ENCODE results near the gene TREML2. TPM values are rescaled to one million over a fixed set of nuclear protein-coding genes. Genes with fewer than 3 reads are reported as not detected.

The TREML2 gene
- total and polyA plus RNA-seq, 2 of the 13 experiments (the other 11 are each of a cell fraction or from before 2014, with no cell fraction given) = not detected

- CTCF ChIA-PET (ENCODE audit: low intra/inter-chr PET ratio, low total read pairs) = interaction anchor here (2.8 kb wide), 1 partner anchor 89 kb away, joined by 19 read pairs; no protein-coding TSS in a partner anchor
- H3K4me1 ChIP-seq (ENCODE audit: insufficient read depth, low read length) = peaks cover 11% of the 10 kb centered on the region
- ATAC-seq = no peak
- FAIRE-seq = no peak
- DNase-seq (ENCODE audit: low spot score) = no peak
- H3K27me3 ChIP-seq (ENCODE audit: control insufficient read depth in 1 of 2, insufficient read depth in 2 of 2, low read length in 2 of 2) = peaks cover 5 to 23% of the 10 kb centered on the region in 2 experiments; a peak in 4 of 5 replicates
- no peak overlapping the region for H3K4me3 ChIP-seq (replicated peaks in 1 of 3; ENCODE audit: insufficient read depth in 1 of 3, low read depth in 2 of 3, low read length in 3 of 3)
- no peak overlapping the region for H3K9ac ChIP-seq (ENCODE audit: insufficient read depth, low read depth, low read length)
- no peaks in the 10 kb centered on the region for H3K9me3 ChIP-seq (ENCODE audit: low read length)
- 0% methylated on average over 1 of the region's 1 CpG for WGBS (ENCODE audit: low lambda C conversion rate)
- no peak overlapping the region for H2AFZ ChIP-seq (ENCODE audit: low read length)
- H4K20me1 ChIP-seq (ENCODE audit: insufficient read depth, low read length) = no peaks in the 10 kb centered on the region
- no TSS peak for BruUV-seq (replicated peaks)
- no peaks in the 10 kb centered on the region for H3K79me2 ChIP-seq (ENCODE audit: insufficient read depth, low read length)
- intact Hi-C loops (cut with micrococcal nuclease; ENCODE audit: unreplicated experiment) (no loop called here), in situ Hi-C loops (cut with HindIII; ENCODE audit: extremely low pct_ligation_motif_present, low pct_unique_long_range_greater_than_20kb) (loop anchor here (5.0 kb wide), 1 partner anchor 89 kb away; no protein-coding TSS in a partner anchor)
- no peak overlapping the region for H3K27ac ChIP-seq (ENCODE audit: extremely low read length, insufficient read depth, low read length)
- POLR2A ChIA-PET = interaction anchor here (0.8 kb wide), 1 partner anchor 109 kb away, joined by 3 read pairs; the partner anchor contains the start of genes NFYA and OARD1
- H3K36me3 ChIP-seq (replicated peaks in 1 of 2; ENCODE audit: control insufficient read depth in 1 of 2, insufficient read depth in 2 of 2, low read length in 2 of 2) = no peaks in the 10 kb centered on the region
- no peak overlapping the region for H3K4me2 ChIP-seq (ENCODE audit: low read depth, low read length)
- TF ChIP-seq ZBTB40 (IDR thresholded peaks at IDR 0.05) (no peak), ZBTB40 (CRISPR knock-in tag; IDR thresholded peaks at IDR 0.05) (no peak), UBTF (CRISPR knock-in tag; IDR thresholded peaks at IDR 0.05) (no peak), KLF9 (CRISPR knock-in tag; IDR thresholded peaks at IDR 0.05; ENCODE audit: low read depth) (no peak), TMF1 (CRISPR knock-in tag; IDR thresholded peaks at IDR 0.05; ENCODE audit: low read depth) (no peak), ZNF256 (CRISPR knock-in tag; conservative IDR thresholded peaks at IDR 0.05) (no peak), ZNF674 (CRISPR knock-in tag; IDR thresholded peaks at IDR 0.05; ENCODE audit: low read depth) (no peak), KDM5B (CRISPR knock-in tag; IDR thresholded peaks at IDR 0.05; ENCODE audit: borderline replicate concordance) (no peak), KAT2B (IDR thresholded peaks at IDR 0.05; ENCODE audit: borderline replicate concordance, low read depth, low read length) (no peak), ZNF792 (CRISPR knock-in tag; IDR thresholded peaks at IDR 0.05) (no peak)
- TF ChIP-seq, protein P1, sequence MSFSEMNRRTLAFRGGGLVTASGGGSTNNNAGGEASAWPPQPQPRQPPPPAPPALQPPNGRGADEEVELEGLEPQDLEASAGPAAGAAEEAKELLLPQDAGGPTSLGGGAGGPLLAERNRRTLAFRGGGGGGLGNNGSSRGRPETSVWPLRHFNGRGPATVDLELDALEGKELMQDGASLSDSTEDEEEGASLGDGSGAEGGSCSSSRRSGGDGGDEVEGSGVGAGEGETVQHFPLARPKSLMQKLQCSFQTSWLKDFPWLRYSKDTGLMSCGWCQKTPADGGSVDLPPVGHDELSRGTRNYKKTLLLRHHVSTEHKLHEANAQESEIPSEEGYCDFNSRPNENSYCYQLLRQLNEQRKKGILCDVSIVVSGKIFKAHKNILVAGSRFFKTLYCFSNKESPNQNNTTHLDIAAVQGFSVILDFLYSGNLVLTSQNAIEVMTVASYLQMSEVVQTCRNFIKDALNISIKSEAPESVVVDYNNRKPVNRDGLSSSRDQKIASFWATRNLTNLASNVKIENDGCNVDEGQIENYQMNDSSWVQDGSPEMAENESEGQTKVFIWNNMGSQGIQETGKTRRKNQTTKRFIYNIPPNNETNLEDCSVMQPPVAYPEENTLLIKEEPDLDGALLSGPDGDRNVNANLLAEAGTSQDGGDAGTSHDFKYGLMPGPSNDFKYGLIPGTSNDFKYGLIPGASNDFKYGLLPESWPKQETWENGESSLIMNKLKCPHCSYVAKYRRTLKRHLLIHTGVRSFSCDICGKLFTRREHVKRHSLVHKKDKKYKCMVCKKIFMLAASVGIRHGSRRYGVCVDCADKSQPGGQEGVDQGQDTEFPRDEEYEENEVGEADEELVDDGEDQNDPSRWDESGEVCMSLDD (CRISPR knock-in tag; IDR thresholded peaks at IDR 0.05; ENCODE audit: borderline replicate concordance) = no peak
These were observed 19.4 kb downstream of the TREML2 start for GRCh38 chr6:41181566-41181965.
